Spleen (tissue), 11 donors: ENCODE results near the gene FGD4. TPM values are rescaled to one million over a fixed set of nuclear protein-coding genes. Genes with fewer than 3 reads are reported as not detected.
A peak's percentile ranks its signal among the peaks of the same experiment; 100 is the strongest.

Source experiments
- DNase-seq: peaks from one replicate; pipeline ENCODE4 v3.0.0-alpha.2; 2020
- H3K27ac ChIP-seq, 8 donors: fragments of 200-600 bp; sonication (generic) in 7 of 8; 1 replicate in 4 of 8; 2 replicates in 4 of 8; pipeline versions ENCODE4 v1.5.0 to v1.8.0; 2016 to 2021; ENCODE audit warnings: inconsistent platforms in 4 of 8, mild to moderate bottlenecking in 4 of 8, moderate library complexity in 1 of 8
- H3K27me3 ChIP-seq, 7 donors: fragments of 200-600 bp; sonication (generic) in 6 of 7; replicated peaks in 1 of 7; 1 replicate in 4 of 7; 2 replicates in 3 of 7; pipeline versions ENCODE4 v1.5.0 to v1.8.0; 2016 to 2021; ENCODE audit warnings: inconsistent platforms in 3 of 7, mild to moderate bottlenecking in 1 of 7
- H3K36me3 ChIP-seq, 6 donors: fragments of 200-600 bp; sonication (generic) in 5 of 6; 1 replicate in 4 of 6; 2 replicates in 2 of 6; pipeline versions ENCODE4 v1.5.0 to v1.8.0; 2016 to 2021; ENCODE audit warnings: inconsistent platforms in 2 of 6
- H3K4me1 ChIP-seq, 6 donors: fragments of 200-600 bp; sonication (generic) in 5 of 6; 1 replicate in 3 of 6; 2 replicates in 3 of 6; pipeline versions ENCODE4 v1.5.0 to v1.8.0; 2016 to 2021; ENCODE audit warnings: inconsistent platforms in 3 of 6
- H3K4me3 ChIP-seq, 8 donors: fragments of 200-600 bp; sonication (generic) in 7 of 8; 1 replicate in 4 of 8; 2 replicates in 4 of 8; pipeline versions ENCODE4 v1.5.0 to v1.8.0; 2016 to 2021; ENCODE audit warnings: inconsistent platforms in 4 of 8, mild to moderate bottlenecking in 4 of 8, moderate library complexity in 2 of 8
- H3K9me3 ChIP-seq, 8 donors: fragments of 200-600 bp; sonication (generic) in 7 of 8; 1 replicate in 4 of 8; 2 replicates in 4 of 8; pipeline versions ENCODE4 v1.5.0 to v1.8.0; 2016 to 2021; ENCODE audit warnings: inconsistent platforms in 4 of 8
- POLR2A ChIP-seq, 3 donors: fragments of 450-650 bp; IDR thresholded peaks; one replicate each; pipeline ENCODE4 v1.5.1; 2017; ENCODE audit warnings: antibody characterized with exemption in 3 of 3, mild to moderate bottlenecking in 1 of 3
- POLR2AphosphoS5 ChIP-seq, 3 donors: sonication (generic); formaldehyde crosslinking; IDR thresholded peaks; one replicate each; pipeline ENCODE4 v1.5.1; 2017; ENCODE audit warnings: antibody characterized with exemption in 3 of 3
- WGBS, 5 donors: extraction: QIAGEN DNeasy Blood & Tissue Kit in 3 of 5; methylation state at CpG; one replicate each; pipeline versions ENCODE4 v1.1.5 to v1.1.7; 2013 to 2018; 5-methylcytosine and 5-hydroxymethylcytosine counted together
- intact Hi-C: fragments of 100-400 bp; cut with DNase I; formaldehyde crosslinking; loops from one replicate; pipeline ENCODE4 v1.15.0; 2023; ENCODE audit warnings: low total_unique reads
- polyA plus RNA-seq, 3 donors: library from polyadenylated mRNA; stranded (reverse); fragments of 200-250 nt; gene quantifications; one replicate each; pipeline ENCODE4 v1.2.1, GENCODE V29; 2013
- total RNA-seq, 7 donors: library from RNA; depleted of rRNA in 3 of 7; stranded (reverse); fragments of >200 nt in 3 of 7; fragmentation: NEBNext Ultra II Directional in 4 of 7; extraction: Animal tissue kit (Norgen Biotek cat#: 25700) in 4 of 7; gene quantifications; one replicate each; pipeline versions ENCODE4 v1.1.0 to v1.2.1, GENCODE V29; 2016 to 2021
- TF ChIP-seq, protein P1 (sequence below), 11 experiments: fragments of 200-600 bp in 7 of 11; fragments of 450-650 bp in 4 of 11; sonication (generic) in 4 of 11; IDR thresholded peaks in 8 of 11; conservative IDR thresholded peaks in 3 of 11; 1 replicate in 7 of 11; 2 replicates in 4 of 11; pipeline versions ENCODE4 v1.4.0 to v1.8.0; 2016 to 2021; ENCODE audit warnings: antibody characterized with exemption in 11 of 11, inconsistent platforms in 4 of 11, mild to moderate bottlenecking in 1 of 11
- donor health status: healthy with polysubstance abuse.
- donor health status: DM: no; HTN: no; CAD: no; lungs with moderate emphysema.
- donor health status: DM: no; HTN: no; CAD: no.
- donor health status: Bipolar disorder and iron deficiency.
- donor health status: healthy.
- donor health status: DM: no; HTN: no; CAD: no.
- donor health status: DM: yes; HTN: yes; CAD: no.

Gene FGD4
- total and polyA plus RNA-seq, 10 donors, result 1.0 to 44.4 (median 25.7) TPM

DNA sequence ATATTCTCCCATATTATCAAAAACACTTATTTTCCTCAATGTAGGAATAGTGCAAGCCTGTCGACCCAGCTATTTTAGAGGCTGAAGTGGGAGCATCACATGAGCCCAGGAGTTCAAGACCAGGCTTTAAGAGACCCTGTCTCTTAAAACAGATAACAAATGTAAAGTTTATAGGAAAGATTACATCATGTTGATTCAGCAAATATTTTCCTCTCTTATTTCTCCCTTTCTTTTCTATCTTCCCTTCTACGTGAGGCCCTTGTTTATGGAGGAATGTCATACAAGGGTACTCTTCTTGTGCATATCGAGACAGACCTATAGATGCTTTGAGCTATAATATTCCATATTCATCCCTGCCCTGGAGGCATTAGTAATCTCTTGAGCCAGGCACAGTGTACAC is 36.5 kb upstream of the FGD4 start:
- no peaks in the 10 kb centered on the region for H3K27me3 ChIP-seq
- intact Hi-C loops, result loop anchor here (10.0 kb wide), 1 partner anchor 302 kb away; no protein-coding TSS in a partner anchor
- no peak overlapping the region for H3K27ac ChIP-seq
- DNase-seq, result no peak
- peaks cover 0 to 5% (median 0%) of the 10 kb centered on the region in 6 donors for H3K36me3 ChIP-seq
- H3K4me1 ChIP-seq, result no peaks in the 10 kb centered on the region
- no peak overlapping the region for H3K4me3 ChIP-seq
- H3K9me3 ChIP-seq, result no peaks in the 10 kb centered on the region
- 84 to 95% (median 87%) methylated on average over 3 of the region's 3 CpGs for WGBS, 5 donors
- TF ChIP-seq POLR2A (IDR thresholded peaks at IDR 0.05) (no peak), POLR2AphosphoS5 (IDR thresholded peaks at IDR 0.05) (no peak)
- TF ChIP-seq, protein P1, sequence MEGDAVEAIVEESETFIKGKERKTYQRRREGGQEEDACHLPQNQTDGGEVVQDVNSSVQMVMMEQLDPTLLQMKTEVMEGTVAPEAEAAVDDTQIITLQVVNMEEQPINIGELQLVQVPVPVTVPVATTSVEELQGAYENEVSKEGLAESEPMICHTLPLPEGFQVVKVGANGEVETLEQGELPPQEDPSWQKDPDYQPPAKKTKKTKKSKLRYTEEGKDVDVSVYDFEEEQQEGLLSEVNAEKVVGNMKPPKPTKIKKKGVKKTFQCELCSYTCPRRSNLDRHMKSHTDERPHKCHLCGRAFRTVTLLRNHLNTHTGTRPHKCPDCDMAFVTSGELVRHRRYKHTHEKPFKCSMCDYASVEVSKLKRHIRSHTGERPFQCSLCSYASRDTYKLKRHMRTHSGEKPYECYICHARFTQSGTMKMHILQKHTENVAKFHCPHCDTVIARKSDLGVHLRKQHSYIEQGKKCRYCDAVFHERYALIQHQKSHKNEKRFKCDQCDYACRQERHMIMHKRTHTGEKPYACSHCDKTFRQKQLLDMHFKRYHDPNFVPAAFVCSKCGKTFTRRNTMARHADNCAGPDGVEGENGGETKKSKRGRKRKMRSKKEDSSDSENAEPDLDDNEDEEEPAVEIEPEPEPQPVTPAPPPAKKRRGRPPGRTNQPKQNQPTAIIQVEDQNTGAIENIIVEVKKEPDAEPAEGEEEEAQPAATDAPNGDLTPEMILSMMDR (IDR thresholded peaks at IDR 0.05 in 8 of 11, conservative IDR thresholded peaks at IDR 0.05 in 3 of 11), result no peak

DNA sequence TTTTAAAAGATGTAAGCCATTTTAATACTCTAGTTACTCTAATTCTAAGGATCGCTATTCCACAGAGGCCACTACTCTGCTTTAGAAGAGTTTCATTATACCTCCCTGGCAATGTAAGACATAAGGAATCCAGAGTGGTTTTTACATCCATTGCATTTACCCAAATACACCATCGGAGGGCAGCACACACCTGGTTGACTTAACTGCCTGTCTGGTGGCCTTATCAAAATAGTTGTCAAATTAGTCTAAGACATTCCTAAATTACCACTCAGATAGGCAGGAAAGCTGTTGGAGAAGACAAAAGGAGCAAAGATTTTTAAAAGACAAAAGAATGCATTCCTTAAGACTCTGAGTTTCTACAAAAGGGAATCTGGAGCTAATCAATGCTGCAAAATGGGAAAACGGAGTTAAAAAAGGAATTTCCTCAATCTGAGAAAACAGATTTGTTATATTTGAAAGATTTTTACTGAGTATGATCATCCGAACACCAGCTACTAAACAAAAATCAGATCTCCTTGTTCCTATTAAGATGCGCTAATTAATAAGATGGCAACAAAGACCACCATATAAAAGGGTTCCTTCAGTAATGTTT is 33.8 kb upstream of the FGD4 start:
- TF ChIP-seq, protein P1 (IDR thresholded peaks at IDR 0.05 in 8 of 11, conservative IDR thresholded peaks at IDR 0.05 in 3 of 11), result peak in 10 of 11 experiments; percentile 40 to 83 (median 74)
- TF ChIP-seq POLR2AphosphoS5 (IDR thresholded peaks at IDR 0.05), result no peak
- no peak for DNase-seq
- 60 to 66% (median 62%) methylated on average over 5 of the region's 5 CpGs for WGBS, 5 donors
- intact Hi-C loops, result loop anchor here (10.0 kb wide), 1 partner anchor 299 kb away; no protein-coding TSS in a partner anchor
- H3K36me3 ChIP-seq, result peaks cover 0 to 9% (median 0%) of the 10 kb centered on the region in 6 donors
- no peaks in the 10 kb centered on the region for H3K27me3 ChIP-seq
- no peaks in the 10 kb centered on the region for H3K4me1 ChIP-seq
- no peaks in the 10 kb centered on the region for H3K9me3 ChIP-seq
- no peak overlapping the region for H3K4me3 ChIP-seq
- H3K27ac ChIP-seq, result no peak overlapping the region

DNA sequence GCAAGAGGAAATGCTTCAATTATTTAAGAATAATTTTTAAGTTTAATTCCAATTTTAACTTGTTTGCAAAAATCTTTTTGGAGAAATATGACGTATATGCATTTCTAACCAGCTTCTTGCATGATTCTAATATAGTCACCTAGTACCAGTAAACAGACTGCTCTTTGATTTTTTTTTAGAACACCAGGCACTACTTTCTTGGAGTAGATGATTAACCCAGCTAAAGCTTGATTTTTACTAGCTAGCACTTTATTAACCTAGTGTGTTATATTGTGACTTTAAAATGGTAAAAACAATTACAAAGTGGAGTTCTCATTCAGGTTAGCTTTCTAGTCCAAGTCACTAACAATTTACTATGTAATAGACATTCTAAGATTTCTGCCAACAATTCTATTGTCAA is 32.6 kb upstream of the FGD4 start:
- no peak for DNase-seq
- 92 to 96% (median 93%) methylated on average over 1 of the region's 1 CpG for WGBS, 5 donors
- H3K4me1 ChIP-seq, result no peaks in the 10 kb centered on the region
- intact Hi-C loops, result loop anchor here (10.0 kb wide), 1 partner anchor 298 kb away; no protein-coding TSS in a partner anchor
- H3K27me3 ChIP-seq, result no peaks in the 10 kb centered on the region
- H3K9me3 ChIP-seq, result no peaks in the 10 kb centered on the region
- TF ChIP-seq POLR2AphosphoS5 (IDR thresholded peaks at IDR 0.05), result no peak
- no peak for TF ChIP-seq POLR2A (IDR thresholded peaks at IDR 0.05)
- TF ChIP-seq, protein P1 (IDR thresholded peaks at IDR 0.05 in 8 of 11, conservative IDR thresholded peaks at IDR 0.05 in 3 of 11), result no peak
- H3K27ac ChIP-seq, result no peak overlapping the region
- no peak overlapping the region for H3K4me3 ChIP-seq
- H3K36me3 ChIP-seq, result peaks cover 0 to 9% (median 0%) of the 10 kb centered on the region in 6 donors

DNA sequence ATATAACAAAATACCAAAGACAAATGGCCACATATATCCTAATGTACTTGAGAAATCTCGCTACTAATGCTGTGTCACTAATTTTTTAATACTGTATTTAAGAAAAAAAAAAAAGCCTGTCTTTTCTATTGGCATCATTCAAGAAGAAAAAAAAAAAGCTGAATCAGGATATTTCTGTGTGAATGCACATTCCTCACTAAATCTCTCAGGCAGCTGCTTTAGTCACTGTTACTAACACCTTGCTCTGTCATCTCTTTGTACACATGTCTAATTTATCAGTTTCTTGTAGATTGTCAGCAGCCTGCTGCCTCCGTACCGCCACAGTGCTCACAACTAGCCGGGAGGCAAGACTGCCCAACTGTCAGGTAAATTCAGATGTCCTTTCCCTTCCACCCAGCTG is 32.0 kb upstream of the FGD4 start:
- intact Hi-C loops, result loop anchor here (10.0 kb wide), 1 partner anchor 297 kb away; no protein-coding TSS in a partner anchor
- Histone ChIP-seq H3K27ac (no peak overlapping the region), H3K36me3 (peaks cover 0 to 9% (median 0%) of the 10 kb centered on the region in 6 donors), H3K4me1 (no peaks in the 10 kb centered on the region), H3K9me3 (no peaks in the 10 kb centered on the region), H3K27me3 (no peaks in the 10 kb centered on the region), H3K4me3 (no peak overlapping the region)
- DNase-seq, result no peak
- no peak for TF ChIP-seq POLR2A (IDR thresholded peaks at IDR 0.05)
- no peak for TF ChIP-seq POLR2AphosphoS5 (IDR thresholded peaks at IDR 0.05)
- TF ChIP-seq, protein P1 (IDR thresholded peaks at IDR 0.05 in 8 of 11, conservative IDR thresholded peaks at IDR 0.05 in 3 of 11), result no peak
- 94 to 97% (median 95%) methylated on average over 4 of the region's 4 CpGs for WGBS, 5 donors
